ENCODE results near the gene ARL8A.

DNA sequence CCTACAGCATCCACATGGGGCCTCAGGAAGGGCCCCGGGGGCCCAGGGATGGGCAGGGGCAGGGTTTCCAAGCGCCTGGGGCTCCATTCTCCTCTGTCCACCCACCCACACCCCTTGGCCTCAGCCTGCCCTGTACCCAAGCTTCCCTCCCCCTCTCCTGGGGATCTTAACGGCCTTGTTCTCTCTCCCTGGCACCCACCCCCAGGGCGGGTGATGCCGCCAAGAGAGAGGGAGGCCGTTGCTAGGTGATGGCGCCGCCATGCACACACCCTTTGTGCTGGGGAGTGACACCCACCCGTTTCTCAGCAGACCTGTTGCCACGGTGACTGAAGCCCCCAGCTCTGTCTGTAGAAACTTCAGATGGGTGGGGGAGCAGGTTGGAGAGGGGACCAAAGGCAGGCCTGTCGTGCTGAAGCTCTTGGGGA is 14.2 kb downstream of the ARL8A start:
- TF ChIP-seq, protein P1, sequence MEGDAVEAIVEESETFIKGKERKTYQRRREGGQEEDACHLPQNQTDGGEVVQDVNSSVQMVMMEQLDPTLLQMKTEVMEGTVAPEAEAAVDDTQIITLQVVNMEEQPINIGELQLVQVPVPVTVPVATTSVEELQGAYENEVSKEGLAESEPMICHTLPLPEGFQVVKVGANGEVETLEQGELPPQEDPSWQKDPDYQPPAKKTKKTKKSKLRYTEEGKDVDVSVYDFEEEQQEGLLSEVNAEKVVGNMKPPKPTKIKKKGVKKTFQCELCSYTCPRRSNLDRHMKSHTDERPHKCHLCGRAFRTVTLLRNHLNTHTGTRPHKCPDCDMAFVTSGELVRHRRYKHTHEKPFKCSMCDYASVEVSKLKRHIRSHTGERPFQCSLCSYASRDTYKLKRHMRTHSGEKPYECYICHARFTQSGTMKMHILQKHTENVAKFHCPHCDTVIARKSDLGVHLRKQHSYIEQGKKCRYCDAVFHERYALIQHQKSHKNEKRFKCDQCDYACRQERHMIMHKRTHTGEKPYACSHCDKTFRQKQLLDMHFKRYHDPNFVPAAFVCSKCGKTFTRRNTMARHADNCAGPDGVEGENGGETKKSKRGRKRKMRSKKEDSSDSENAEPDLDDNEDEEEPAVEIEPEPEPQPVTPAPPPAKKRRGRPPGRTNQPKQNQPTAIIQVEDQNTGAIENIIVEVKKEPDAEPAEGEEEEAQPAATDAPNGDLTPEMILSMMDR (optimal IDR thresholded peaks at IDR 0.05 in 1 of 3, IDR thresholded peaks at IDR 0.05 in 1 of 3, conservative IDR thresholded peaks at IDR 0.05 in 1 of 3; ENCODE audit: extremely low read depth in 1 of 3, insufficient read depth in 2 of 3, low read length in 3 of 3) = no peak
- no peak for TF ChIP-seq EZH2 (IDR thresholded peaks at IDR 0.05; ENCODE audit: low read length)
